Measurements from ENCODE around the gene CNOT3.

CNOT3 gene

DNA sequence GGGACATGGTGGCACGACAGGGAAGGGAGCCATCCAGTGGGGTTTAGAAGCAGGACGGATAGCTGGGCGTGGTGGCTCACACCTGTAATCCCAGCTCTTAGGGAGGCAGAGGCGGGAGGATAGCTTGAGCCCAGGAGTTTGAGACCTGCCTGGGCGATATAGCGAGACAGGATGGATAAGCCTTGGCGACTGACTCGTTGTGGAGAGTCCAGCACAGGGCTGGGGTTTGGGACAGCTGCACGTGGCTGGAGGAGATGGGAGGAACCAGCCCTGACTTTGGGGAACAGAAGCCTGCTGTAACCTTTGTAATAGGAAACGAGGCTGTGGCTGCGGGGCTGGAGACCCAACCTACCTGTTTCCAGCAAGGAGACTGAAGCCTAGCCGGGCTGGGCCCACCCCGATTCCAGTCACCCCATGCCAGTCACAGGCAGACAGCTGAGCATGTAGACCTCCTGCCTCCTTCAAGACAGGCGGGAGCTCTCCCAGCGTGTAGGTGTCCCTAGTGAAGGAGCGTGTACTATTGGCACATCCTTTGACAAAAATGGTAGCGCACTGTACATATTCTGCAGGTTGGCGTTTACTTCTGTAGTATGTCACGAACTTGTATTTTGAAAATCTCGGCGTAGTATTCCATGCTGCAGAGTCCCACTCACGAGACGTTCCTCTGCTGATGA, 13.9 kb downstream of the CNOT3 start:
- no peak for DNase-seq (ENCODE audit: low read depth)

DNA sequence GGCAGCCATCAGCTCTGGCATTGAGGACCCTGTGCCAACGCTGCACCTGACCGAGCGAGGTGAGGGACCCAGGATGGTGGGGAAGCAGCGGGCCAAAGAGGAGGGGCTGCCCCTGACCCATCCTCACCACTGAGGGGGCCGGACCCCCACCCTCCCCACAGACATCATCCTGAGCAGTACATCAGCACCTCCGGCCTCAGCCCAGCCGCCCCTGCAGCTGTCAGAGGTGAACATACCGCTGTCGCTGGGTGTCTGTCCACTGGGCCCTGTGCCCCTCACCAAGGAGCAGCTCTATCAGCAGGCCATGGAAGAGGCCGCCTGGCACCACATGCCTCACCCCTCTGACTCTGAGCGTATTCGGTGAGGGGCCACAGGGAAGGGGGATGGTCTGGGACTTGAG, 14.7 kb downstream of the CNOT3 start:
- no peak for DNase-seq (ENCODE audit: low read depth)

DNA sequence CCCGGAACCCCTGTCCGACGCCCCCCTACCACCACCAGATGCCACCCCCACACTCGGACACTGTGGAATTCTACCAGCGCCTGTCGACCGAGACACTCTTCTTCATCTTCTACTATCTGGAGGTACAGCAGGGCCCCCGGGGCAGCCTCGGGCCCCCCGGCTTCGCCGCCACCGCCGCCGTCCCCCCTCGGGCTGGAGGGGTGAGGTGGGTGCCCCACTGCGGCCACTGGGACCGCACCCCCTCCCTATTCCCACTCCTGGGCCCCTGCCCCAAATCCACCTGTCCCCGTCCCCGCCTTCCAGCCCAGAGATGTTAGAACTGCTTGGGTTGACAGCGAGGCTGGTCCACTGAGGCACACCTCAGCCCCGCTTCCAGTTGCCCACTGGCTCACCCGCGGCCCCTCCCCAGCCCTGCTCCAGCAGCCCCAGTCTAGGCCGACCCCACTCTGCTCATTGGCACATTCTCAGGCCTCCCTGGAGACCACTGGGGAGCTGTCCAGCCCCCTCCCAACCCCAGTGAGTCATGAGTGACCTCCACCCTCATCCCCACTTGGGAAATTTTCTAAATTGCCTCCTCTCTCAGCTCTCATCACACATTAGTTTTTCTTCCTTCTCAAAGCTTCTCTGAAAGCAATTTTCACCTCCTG, 15.4 kb downstream of the CNOT3 start:
- DNase-seq (ENCODE audit: low read depth) = no peak

DNA sequence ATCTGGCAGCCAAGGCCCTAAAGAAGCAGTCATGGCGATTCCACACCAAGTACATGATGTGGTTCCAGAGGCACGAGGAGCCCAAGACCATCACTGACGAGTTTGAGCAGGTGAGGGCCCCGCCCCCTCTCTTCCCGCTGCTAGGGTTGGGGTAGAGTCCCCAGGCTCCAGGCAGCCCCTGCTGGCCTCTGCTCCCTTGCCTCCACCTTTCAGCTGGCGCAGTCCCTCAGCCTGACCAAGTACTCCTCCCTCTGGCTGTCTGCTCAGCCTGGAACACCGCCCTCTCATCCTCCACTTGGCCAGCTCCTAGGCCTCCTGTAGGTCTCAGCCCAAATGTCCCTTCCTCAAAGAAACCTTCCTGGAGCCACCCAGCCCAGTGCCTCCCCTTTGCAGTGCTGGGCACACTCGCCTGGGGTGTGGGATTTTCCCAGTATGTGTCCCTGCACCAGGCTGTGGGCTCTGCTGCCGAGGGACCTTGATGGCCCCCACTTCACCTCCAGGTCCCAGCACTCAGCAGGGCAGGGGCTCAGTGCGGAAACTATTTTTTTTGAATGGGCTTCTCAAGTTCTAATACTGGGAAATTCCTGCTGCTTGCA, 16.3 kb downstream of the CNOT3 start:
- DNase-seq (ENCODE audit: low read depth) = no peak

GRCh38 chr19:54154603-54155345, 17.2 kb downstream of the CNOT3 start:
- DNase-seq (ENCODE audit: low read depth) = no peak

DNA sequence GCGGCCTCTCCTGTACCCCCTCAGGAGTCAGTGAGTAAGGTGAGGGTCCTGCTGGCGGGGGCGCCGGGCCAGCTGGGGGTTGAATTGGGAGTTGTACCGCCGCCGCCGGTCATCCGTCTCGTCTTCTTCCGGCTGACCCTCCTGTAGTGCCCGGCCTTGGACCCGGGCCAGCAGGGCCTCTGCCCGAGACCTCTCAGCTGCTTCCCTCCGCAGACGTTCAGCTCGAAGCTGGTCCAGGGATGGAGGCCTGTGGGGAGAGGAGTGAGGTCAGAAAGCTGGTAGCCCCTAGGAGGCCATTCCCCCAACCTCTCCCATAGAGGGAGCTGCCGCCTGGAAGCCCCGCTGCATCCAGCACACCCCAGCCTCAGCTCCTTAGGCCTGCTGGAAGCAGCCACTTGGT, 18.1 kb downstream of the CNOT3 start:
- DNase-seq (ENCODE audit: low read depth) = no peak

DNA sequence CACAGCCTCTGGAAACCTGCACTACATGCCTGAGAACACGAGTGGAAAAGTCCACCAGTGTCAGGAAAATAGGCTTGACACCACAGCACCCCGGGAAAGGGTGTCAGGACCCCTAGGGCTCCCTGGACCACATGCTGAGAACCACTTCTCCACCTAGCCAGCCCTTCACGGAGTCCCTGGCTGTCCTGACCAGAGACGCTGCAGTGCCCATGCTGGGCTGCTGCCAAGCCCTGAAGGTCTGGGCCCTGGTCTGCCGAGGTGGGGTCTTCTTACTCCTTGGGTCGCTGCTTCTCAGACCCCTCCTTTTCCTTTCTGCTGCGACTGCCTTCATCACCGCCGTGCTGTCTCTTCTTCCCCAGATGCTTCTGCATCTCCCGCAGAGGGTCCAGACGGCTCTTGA, 18.9 kb downstream of the CNOT3 start:
- no peak for DNase-seq (ENCODE audit: low read depth)

DNA sequence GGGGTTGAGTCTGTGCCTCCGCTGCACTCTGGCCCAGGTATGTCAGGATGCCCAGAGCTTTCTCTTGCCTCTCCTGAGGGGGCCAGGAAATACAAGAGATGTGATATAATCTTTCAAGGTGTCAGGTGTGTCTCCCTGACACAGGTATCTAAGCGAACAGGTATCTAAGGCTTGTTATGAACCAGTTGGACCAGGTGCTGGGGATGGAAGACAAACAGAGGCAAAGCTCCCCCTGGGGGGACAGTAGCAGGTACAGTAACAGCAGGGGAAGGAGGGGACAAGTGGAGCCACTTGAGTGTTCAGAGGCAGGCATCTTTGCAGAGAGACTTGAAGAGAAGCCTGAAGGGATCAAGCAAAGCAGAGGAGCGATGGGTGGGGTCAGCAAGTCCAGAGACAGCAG, 19.4 kb downstream of the CNOT3 start:
- no peak for DNase-seq (ENCODE audit: low read depth)

DNA sequence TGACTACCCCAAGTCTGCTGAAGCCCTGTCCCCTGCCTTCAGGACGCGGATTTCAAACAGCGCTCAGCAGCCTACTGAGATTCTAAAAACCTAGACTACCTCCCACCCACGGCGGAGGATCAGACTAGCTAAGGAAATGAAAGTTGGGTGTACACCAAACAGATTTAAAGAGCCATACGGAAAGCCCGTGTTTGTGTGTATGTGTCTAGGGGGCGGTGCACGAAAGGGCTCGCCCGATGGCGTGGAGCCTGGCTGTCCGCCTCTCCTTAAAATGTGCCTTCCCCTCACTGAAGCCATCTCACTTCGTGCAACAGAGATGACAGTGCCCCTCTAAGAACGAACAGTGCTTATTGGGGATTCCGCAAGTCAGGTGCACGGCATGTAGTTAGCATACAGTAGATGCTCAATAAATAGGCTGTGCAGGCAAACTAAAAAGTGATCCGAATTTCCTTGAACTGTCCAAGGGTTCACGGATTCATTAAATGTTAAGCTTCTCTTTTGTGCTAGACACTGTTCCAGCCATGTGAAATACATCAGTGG, 21.3 kb downstream of the CNOT3 start:
- no peak for DNase-seq (ENCODE audit: low read depth)

DNA sequence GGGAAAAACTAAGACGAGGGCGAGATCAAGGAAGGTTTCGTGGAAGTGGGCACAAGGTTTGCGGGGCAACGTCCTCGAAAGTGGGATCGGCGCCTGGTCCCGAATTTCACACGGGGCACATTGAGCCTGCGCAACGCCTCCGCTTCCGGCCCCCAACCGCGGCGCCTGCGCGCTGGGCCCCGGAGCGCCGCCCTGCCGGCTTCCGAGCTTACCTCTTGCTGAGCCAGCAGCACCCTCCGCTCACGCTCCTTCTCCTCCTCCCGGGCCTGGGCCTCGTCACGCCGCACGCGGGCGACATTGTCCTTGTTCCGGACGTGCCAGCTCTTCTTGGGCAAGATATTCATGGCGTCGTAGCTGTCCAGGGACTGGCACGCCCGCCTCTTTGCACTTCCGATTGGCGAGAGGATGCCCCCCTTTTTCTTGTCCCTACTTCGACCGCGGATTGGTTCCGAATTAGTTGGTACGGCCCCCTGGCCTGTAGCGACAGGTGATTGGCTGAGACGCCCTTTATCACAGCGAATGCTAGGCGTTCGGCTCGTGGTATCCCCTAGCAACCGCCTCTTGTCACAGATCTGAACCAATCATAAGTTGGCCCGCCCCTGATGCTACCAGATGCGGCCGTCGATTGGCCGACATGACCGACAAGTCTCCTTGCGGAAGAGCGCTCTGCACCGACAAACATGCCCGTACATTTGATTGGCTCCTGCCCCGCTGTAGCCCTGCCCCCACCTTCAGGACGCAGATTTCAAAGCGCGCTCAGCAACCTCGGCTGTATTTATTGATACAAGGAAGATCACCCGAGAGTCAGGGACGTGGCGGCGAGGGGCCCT, 22.0 kb downstream of the CNOT3 start, which contains the start of gene LENG1:
Gene LENG1 (minus strand): TSS at position 370 of the 830 bp plus-strand sequence. CDS start 26 bp downstream, at position 344.
- DNase-seq (ENCODE audit: low read depth) = peak; percentile 99

- DNase-seq (ENCODE audit: low read depth) = no peak
These were observed 22.7 kb downstream of the CNOT3 start for GRCh38 chr19:54160182-54160811.

DNA sequence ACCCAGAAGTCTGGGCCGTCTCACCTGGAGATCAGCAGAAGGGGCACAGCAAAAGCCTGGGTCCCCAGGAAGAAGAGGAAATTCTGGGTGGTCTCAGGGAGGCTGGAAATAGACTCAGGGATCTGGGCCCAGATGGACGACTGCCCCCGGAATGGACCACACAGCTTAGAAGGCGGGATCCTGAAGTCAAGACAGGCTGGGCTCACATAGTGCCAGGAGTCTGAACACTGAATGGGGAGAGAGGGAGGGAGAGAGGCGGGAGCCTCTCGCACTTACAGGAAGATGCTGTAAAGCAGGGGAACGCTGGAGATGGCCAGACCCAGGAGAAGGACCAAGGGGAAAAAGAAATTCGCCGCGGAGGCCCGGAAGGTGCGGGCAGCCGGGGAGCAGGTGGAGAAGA, 23.3 kb downstream of the CNOT3 start:
- DNase-seq (ENCODE audit: low read depth) = no peak

GRCh38 chr19:54162241-54162805, 24.8 kb downstream of the CNOT3 start:
- peak; percentile 72 for DNase-seq (ENCODE audit: low read depth)

GRCh38 chr19:54162884-54163283, 25.3 kb downstream of the CNOT3 start:
- DNase-seq (ENCODE audit: low read depth) = no peak

- DNase-seq (ENCODE audit: low read depth) = peak; percentile 22
These were observed 27.0 kb downstream of the CNOT3 start for GRCh38 chr19:54164369-54165068.

- DNase-seq (ENCODE audit: low read depth) = no peak
These were observed 27.7 kb downstream of the CNOT3 start for GRCh38 chr19:54165222-54165621.

- DNase-seq (ENCODE audit: low read depth) = peak; percentile 88
These were observed 30.8 kb downstream of the CNOT3 start for GRCh38 chr19:54168174-54168917.

- no peak for DNase-seq (ENCODE audit: low read depth)
These were observed 31.7 kb downstream of the CNOT3 start for GRCh38 chr19:54169149-54169740.
